ENCODE results near the gene TAGLN2.

Gene TAGLN2

DNA sequence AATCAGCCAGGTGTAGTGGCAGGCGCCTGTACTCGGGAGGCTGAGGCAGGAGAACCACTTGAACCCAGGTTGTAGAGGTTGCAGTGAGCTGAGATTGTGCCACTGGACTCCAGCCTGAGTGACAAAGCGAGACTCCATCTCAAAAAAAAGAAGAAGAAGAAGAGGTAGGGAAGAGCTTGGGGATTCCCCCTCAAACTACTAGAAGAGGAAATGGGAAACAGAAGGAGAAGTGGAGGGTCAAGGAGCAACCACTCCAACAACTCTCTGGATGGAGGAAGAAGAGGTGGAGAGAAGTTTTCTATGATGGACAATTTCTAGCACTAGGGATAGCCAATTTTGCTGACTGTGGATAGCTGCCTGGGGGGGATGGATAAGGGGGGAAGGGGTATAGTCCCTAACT, 43.6 kb upstream of the TAGLN2 start:
- H3K4me1 ChIP-seq (ENCODE audit: control insufficient read depth in 1 of 2, insufficient read depth in 1 of 2, low read depth in 1 of 2, low read length in 1 of 2), result no peaks in the 10 kb centered on the region
- peaks cover 33% of the 10 kb centered on the region for H3K27me3 ChIP-seq
- TF ChIP-seq, protein P1, sequence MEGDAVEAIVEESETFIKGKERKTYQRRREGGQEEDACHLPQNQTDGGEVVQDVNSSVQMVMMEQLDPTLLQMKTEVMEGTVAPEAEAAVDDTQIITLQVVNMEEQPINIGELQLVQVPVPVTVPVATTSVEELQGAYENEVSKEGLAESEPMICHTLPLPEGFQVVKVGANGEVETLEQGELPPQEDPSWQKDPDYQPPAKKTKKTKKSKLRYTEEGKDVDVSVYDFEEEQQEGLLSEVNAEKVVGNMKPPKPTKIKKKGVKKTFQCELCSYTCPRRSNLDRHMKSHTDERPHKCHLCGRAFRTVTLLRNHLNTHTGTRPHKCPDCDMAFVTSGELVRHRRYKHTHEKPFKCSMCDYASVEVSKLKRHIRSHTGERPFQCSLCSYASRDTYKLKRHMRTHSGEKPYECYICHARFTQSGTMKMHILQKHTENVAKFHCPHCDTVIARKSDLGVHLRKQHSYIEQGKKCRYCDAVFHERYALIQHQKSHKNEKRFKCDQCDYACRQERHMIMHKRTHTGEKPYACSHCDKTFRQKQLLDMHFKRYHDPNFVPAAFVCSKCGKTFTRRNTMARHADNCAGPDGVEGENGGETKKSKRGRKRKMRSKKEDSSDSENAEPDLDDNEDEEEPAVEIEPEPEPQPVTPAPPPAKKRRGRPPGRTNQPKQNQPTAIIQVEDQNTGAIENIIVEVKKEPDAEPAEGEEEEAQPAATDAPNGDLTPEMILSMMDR (IDR thresholded peaks at IDR 0.05), result no peak
- no peaks in the 10 kb centered on the region for H3K9me3 ChIP-seq
- no peak overlapping the region for H3K4me3 ChIP-seq (ENCODE audit: low read depth in 1 of 2, low read length in 1 of 2)
- no peaks in the 10 kb centered on the region for H3K36me3 ChIP-seq
- H3K27ac ChIP-seq, result no peak overlapping the region

DNA sequence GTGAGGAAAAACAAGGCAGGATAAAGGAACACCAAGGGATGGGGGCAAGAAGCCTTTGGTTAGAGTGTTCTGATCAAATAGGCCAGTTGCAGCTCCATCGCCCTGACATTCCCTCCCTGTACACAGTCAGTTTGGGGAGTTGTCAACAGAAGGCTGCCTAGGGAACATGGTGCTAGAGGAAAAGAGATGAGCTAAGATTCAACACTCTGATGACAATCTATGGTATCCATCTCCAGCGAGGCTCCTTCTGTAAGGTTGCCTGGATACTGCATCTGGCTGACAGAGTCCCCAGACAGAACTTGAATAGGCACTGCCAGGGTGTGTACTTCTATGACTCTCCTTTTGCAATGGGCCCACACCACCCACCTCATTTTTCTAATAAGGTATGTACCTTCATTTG, 40.0 kb upstream of the TAGLN2 start:
- TF ChIP-seq, protein P1 (IDR thresholded peaks at IDR 0.05), result no peak
- Histone ChIP-seq H3K27ac (no peak overlapping the region), H3K9me3 (no peaks in the 10 kb centered on the region)

DNA sequence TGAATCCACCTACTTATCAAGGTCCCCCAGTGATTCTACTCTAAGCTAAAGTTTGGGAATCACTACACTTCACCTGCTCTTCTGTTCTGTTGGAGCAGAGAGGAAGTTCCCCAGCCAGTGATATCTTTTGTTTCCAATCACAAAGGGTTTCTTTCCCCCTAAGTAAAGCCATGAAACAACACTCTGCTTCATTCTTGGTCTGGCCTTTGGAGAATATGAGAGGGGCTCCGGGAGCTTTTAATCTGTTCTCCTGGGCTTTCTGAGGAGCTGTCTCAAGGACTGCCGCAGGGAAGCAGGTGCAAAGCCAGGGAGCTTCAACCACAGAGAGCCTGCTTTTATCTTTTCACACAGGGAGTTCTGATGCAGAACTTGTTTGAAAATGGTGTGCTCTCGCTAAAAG, 38.8 kb upstream of the TAGLN2 start:
- TF ChIP-seq, protein P1 (IDR thresholded peaks at IDR 0.05), result no peak
- Histone ChIP-seq H3K4me1 (ENCODE audit: control insufficient read depth in 1 of 2, insufficient read depth in 1 of 2, low read depth in 1 of 2, low read length in 1 of 2) (no peaks in the 10 kb centered on the region), H3K27ac (no peak overlapping the region), H3K36me3 (no peaks in the 10 kb centered on the region), H3K4me3 (ENCODE audit: low read depth in 1 of 2, low read length in 1 of 2) (no peak overlapping the region), H3K9me3 (no peaks in the 10 kb centered on the region), H3K27me3 (peaks cover 27% of the 10 kb centered on the region)

More for the DNA sequence above, 40.0 kb upstream of the TAGLN2 start:
- Histone ChIP-seq H3K36me3 (no peaks in the 10 kb centered on the region), H3K4me3 (ENCODE audit: low read depth in 1 of 2, low read length in 1 of 2) (no peak overlapping the region), H3K27me3 (peaks cover 27% of the 10 kb centered on the region), H3K4me1 (ENCODE audit: control insufficient read depth in 1 of 2, insufficient read depth in 1 of 2, low read depth in 1 of 2, low read length in 1 of 2) (no peaks in the 10 kb centered on the region)

DNA sequence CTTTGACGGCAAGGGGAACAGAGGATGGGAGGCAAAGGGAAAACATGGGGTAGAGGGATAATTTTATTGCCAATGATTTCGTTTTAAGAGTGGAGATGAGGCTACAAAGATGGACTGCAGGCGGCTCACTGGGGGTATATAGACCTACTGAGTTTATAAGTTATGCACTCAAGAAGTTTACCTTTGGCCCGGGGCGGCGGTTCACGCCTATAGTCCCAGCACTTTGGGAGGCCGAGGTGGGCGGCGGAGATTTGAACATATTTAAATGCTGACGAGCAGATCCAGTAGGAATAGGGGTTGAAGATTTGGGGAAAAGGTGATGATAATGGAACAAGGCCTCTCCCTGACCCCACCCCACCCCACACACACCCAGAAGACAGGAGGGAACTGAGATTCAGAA, 36.9 kb upstream of the TAGLN2 start:
- Histone ChIP-seq H3K4me1 (ENCODE audit: control insufficient read depth in 1 of 2, insufficient read depth in 1 of 2, low read depth in 1 of 2, low read length in 1 of 2) (no peaks in the 10 kb centered on the region), H3K27me3 (peaks cover 26% of the 10 kb centered on the region), H3K9me3 (no peaks in the 10 kb centered on the region), H3K4me3 (ENCODE audit: low read depth in 1 of 2, low read length in 1 of 2) (no peak overlapping the region), H3K36me3 (no peaks in the 10 kb centered on the region), H3K27ac (no peak overlapping the region)
- TF ChIP-seq, protein P1 (IDR thresholded peaks at IDR 0.05), result no peak

DNA sequence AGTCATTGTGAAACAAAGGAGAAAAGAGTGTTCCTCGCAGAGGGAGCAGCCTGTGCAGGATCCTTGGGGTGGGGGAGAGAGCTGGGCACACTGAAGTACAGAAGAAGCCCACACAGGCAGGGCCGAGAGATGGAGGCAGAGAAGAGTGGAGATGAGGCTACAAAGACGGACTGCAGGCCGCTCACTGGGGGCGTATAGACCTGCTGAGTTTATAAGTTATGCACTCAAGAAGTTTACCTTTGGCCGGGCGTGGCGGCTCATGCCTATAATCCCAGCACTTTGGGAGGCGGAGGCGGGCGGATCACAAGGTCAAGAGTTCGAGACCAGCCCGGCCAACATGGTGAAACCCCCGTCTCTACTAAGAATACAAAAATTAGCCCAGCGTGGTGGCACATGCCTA, 36.3 kb upstream of the TAGLN2 start:
- TF ChIP-seq, protein P1 (IDR thresholded peaks at IDR 0.05), result no peak
- Histone ChIP-seq H3K4me1 (ENCODE audit: control insufficient read depth in 1 of 2, insufficient read depth in 1 of 2, low read depth in 1 of 2, low read length in 1 of 2) (no peaks in the 10 kb centered on the region), H3K9me3 (no peaks in the 10 kb centered on the region), H3K27me3 (peaks cover 24% of the 10 kb centered on the region), H3K4me3 (ENCODE audit: low read depth in 1 of 2, low read length in 1 of 2) (no peak overlapping the region), H3K27ac (no peak overlapping the region), H3K36me3 (no peaks in the 10 kb centered on the region)
